Measurements from ENCODE around the gene SEC22A. TPM values are rescaled to one million over a fixed set of nuclear protein-coding genes. Genes with fewer than 3 reads are reported as not detected.

Gene SEC22A
- total RNA-seq, 1 donor, result 27.9 TPM

DNA sequence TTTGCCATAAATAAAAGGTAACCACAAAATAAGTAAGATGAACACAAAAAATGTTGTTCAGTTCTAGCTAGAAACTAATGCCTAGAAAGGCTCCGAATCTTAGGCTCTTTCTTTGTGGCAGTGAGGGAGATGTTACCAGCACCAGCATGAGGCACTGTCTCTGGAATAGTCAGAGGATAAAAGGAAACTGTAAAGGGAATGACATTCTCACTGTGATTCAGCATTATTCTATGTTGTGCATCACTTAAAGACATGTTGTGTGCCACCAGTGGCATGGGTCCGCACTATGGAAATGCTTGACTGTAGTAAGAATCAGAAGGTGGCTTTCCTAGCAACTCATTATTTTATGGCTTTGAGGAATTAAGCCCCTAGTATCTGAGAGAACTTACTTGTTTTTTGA is 70.8 kb downstream of the SEC22A start:
- Histone ChIP-seq H3K4me2 (ENCODE audit: insufficient read depth, low read length) (peak overlapping the region; percentile 5), H3K79me2 (ENCODE audit: insufficient read depth, low read length) (no peaks in the 10 kb centered on the region), H3K27me3 (ENCODE audit: insufficient read depth, low read length) (no peaks in the 10 kb centered on the region), H3K9me3 (ENCODE audit: low read depth, low read length) (no peaks in the 10 kb centered on the region), H3K4me3 (ENCODE audit: insufficient read depth, low read length) (no peak overlapping the region), H4K20me1 (ENCODE audit: insufficient read depth, low read length) (peaks cover 5% of the 10 kb centered on the region), H3K36me3 (ENCODE audit: insufficient read depth, low read length) (no peaks in the 10 kb centered on the region), H3K4me1 (ENCODE audit: insufficient read depth, low read length) (peaks cover 14% of the 10 kb centered on the region), H2AFZ (ENCODE audit: low read length) (no peak overlapping the region), H3K27ac (ENCODE audit: low read depth, low read length) (peak overlapping the region; percentile 81)
- TF ChIP-seq, protein P1, sequence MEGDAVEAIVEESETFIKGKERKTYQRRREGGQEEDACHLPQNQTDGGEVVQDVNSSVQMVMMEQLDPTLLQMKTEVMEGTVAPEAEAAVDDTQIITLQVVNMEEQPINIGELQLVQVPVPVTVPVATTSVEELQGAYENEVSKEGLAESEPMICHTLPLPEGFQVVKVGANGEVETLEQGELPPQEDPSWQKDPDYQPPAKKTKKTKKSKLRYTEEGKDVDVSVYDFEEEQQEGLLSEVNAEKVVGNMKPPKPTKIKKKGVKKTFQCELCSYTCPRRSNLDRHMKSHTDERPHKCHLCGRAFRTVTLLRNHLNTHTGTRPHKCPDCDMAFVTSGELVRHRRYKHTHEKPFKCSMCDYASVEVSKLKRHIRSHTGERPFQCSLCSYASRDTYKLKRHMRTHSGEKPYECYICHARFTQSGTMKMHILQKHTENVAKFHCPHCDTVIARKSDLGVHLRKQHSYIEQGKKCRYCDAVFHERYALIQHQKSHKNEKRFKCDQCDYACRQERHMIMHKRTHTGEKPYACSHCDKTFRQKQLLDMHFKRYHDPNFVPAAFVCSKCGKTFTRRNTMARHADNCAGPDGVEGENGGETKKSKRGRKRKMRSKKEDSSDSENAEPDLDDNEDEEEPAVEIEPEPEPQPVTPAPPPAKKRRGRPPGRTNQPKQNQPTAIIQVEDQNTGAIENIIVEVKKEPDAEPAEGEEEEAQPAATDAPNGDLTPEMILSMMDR (IDR thresholded peaks at IDR 0.05; ENCODE audit: extremely low read depth, low read depth, low read length), result no peak
- DNase-seq (ENCODE audit: insufficient read length, low spot score, missing footprints), result no peak

DNA sequence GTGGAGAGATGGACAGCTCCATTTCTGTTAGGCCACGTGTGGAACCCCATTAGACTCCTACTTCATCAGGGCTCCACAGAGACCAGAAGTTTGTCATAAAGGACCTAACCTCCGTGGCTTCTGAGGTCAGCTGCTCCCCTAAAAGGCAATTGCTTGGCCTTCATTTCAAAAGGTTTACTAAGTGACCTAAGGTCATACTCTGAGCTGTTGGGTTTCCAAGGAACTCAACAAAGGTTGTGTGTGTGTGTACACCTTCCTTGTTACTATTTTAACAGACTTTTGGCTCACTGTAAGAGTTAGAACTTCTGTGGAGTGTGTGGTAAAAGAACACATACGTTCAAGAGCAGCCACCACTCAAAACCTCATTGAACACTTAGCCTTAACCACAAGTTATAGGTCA is 73.9 kb downstream of the SEC22A start:
- no peaks in the 10 kb centered on the region for H3K36me3 ChIP-seq (ENCODE audit: insufficient read depth, low read length)

DNA sequence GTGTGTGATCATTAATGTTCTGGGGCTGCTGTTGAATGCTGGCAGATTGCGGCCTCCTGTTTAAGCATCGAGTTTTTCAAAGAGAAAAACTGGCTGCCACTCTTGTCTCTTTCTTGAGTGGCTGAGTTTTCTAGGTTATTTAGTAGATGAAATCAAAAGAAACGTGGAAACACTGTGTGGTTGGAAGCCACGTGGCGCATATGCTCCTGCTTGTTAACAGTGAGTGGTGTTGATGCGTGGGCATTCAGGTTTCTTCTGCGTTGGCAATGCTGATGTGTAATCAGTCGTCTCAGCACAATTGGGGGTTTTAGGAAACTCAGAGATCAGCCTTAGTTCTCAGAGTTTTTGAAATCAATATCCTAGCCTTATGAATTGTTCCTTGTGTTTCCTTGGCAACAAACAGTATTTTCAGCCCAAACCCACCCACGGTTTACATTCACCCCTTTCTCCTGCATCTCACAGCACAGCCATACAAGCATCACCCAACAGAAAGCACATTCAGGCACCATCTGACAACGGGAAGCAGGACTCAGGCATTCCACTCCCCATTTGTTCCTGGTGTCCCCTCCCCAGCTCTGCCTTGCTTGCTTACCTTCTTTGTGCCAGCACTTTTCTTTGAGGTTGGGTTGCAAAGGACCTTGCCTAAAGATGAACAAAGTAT is 74.7 kb downstream of the SEC22A start:
- Histone ChIP-seq H3K4me3 (ENCODE audit: insufficient read depth, low read length) (no peak overlapping the region), H3K36me3 (ENCODE audit: insufficient read depth, low read length) (no peaks in the 10 kb centered on the region), H3K27me3 (ENCODE audit: insufficient read depth, low read length) (no peaks in the 10 kb centered on the region), H3K27ac (ENCODE audit: low read depth, low read length) (no peak overlapping the region), H3K79me2 (ENCODE audit: insufficient read depth, low read length) (no peaks in the 10 kb centered on the region), H3K9me3 (ENCODE audit: low read depth, low read length) (no peaks in the 10 kb centered on the region), H2AFZ (ENCODE audit: low read length) (no peak overlapping the region), H4K20me1 (ENCODE audit: insufficient read depth, low read length) (peaks cover 8% of the 10 kb centered on the region), H3K4me1 (ENCODE audit: insufficient read depth, low read length) (peaks cover 14% of the 10 kb centered on the region), H3K4me2 (ENCODE audit: insufficient read depth, low read length) (no peak overlapping the region)
- TF ChIP-seq, protein P1 (IDR thresholded peaks at IDR 0.05; ENCODE audit: extremely low read depth, low read depth, low read length), result no peak
- no peak for DNase-seq (ENCODE audit: insufficient read length, low spot score, missing footprints)

More for the DNA sequence above, 73.9 kb downstream of the SEC22A start:
- Histone ChIP-seq H3K79me2 (ENCODE audit: insufficient read depth, low read length) (no peaks in the 10 kb centered on the region), H2AFZ (ENCODE audit: low read length) (no peak overlapping the region), H3K4me2 (ENCODE audit: insufficient read depth, low read length) (no peak overlapping the region), H3K4me1 (ENCODE audit: insufficient read depth, low read length) (peaks cover 14% of the 10 kb centered on the region), H4K20me1 (ENCODE audit: insufficient read depth, low read length) (peaks cover 8% of the 10 kb centered on the region), H3K27ac (ENCODE audit: low read depth, low read length) (no peak overlapping the region), H3K27me3 (ENCODE audit: insufficient read depth, low read length) (no peaks in the 10 kb centered on the region), H3K4me3 (ENCODE audit: insufficient read depth, low read length) (no peak overlapping the region), H3K9me3 (ENCODE audit: low read depth, low read length) (no peaks in the 10 kb centered on the region)
- DNase-seq (ENCODE audit: insufficient read length, low spot score, missing footprints), result peak; percentile 14
- TF ChIP-seq, protein P1 (IDR thresholded peaks at IDR 0.05; ENCODE audit: extremely low read depth, low read depth, low read length), result no peak

DNA sequence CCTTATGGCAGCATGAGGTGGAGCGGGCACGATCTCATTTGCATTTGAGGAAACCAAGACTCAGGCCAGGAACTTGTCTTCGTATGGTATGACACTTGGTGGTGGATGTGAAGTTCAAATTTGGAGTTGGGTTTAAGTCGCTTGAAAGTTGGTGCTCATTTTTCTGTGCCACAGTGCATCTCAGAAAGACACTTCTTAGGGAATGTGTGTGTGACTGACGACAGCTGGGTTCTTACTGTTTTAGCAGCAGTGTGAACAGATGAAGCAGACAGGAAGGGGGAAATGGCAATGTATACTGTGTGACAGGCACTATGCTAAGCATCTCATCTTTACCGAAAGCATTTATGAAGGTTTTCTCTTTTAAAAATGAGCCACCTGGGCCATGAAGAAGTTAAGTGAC is 75.4 kb downstream of the SEC22A start:
- H4K20me1 ChIP-seq (ENCODE audit: insufficient read depth, low read length), result peaks cover 8% of the 10 kb centered on the region
- H3K36me3 ChIP-seq (ENCODE audit: insufficient read depth, low read length), result no peaks in the 10 kb centered on the region
- H3K9me3 ChIP-seq (ENCODE audit: low read depth, low read length), result no peaks in the 10 kb centered on the region
- peaks cover 14% of the 10 kb centered on the region for H3K4me1 ChIP-seq (ENCODE audit: insufficient read depth, low read length)
- H2AFZ ChIP-seq (ENCODE audit: low read length), result no peak overlapping the region
- no peak overlapping the region for H3K4me2 ChIP-seq (ENCODE audit: insufficient read depth, low read length)
- no peak for DNase-seq (ENCODE audit: insufficient read length, low spot score, missing footprints)
- no peak overlapping the region for H3K27ac ChIP-seq (ENCODE audit: low read depth, low read length)
- TF ChIP-seq, protein P1 (IDR thresholded peaks at IDR 0.05; ENCODE audit: extremely low read depth, low read depth, low read length), result no peak
- H3K79me2 ChIP-seq (ENCODE audit: insufficient read depth, low read length), result no peaks in the 10 kb centered on the region
- H3K27me3 ChIP-seq (ENCODE audit: insufficient read depth, low read length), result no peaks in the 10 kb centered on the region
- H3K4me3 ChIP-seq (ENCODE audit: insufficient read depth, low read length), result no peak overlapping the region
